Kidney capillary endothelial cell (primary cell): ENCODE measurements around the gene RHNO1.
"Not testable (repeated sequence)": the region's sequence is repeated elsewhere in the genome, so short reads cannot be mapped to it uniquely, and the experiment has no call there.

Source experiments
- DNase-seq: peaks from one replicate; pipeline ENCODE4 v3.0.0-alpha.2; 2018; ENCODE audit warnings: low spot score

The RHNO1 gene

GRCh38 chr12:2858944-2859421, 18.0 kb upstream of the RHNO1 start:
- DNase-seq = no peak

- DNase-seq = no peak
These were observed 16.9 kb upstream of the RHNO1 start for GRCh38 chr12:2860170-2860569.

DNA sequence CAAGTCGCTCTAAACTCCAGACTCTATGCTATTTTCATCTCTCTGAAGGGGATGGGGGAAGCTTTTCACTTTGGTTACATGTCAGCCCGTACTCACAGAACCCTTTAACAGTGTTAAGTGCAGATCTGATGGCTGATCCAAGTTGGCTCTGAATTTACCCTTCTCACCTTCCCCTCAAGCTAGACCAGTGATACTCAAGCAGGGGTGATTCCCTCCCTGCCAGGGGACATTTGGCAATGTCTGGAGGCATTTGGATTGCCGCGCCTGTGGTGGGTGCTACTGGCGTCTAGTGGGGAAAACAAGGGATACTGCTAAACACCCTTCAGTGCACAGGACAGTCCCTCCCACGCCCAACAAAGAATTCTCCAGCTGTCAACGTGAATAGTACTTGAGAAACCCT, 14.1 kb upstream of the RHNO1 start:
- DNase-seq = no peak

DNA sequence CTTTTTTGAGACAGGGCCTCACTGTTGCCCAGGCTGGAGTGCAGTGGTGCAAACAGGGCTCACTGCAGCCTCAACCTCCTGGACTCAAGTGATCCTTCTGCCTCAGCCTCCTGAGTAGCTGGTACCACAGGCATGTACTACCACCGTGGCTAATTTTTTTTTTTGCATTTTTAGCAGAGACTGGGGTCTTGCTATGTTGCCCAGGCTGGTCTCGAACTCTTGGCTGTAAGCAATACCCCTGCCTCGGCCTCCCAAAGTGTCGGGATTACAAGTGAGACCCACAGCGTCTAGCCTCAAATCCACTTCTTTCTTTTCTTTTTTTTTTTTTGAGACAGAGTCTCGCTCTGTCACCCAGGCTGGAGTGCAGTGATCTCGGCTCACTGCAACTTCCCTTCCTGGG, 13.6 kb upstream of the RHNO1 start:
- DNase-seq = not testable (repeated sequence)

GRCh38 chr12:2864198-2864597, 12.8 kb upstream of the RHNO1 start:
- no peak for DNase-seq

- DNase-seq = not testable (repeated sequence)
These were observed 7.9 kb upstream of the RHNO1 start for GRCh38 chr12:2868986-2869632.

- no peak for DNase-seq
These were observed 484 bp upstream of the RHNO1 start for GRCh38 chr12:2876431-2877046.

GRCh38 chr12:2877953-2878732, 1.1 kb downstream of the RHNO1 start:
- no peak for DNase-seq

GRCh38 chr12:2879853-2880252, 2.8 kb downstream of the RHNO1 start:
- DNase-seq = no peak

- DNase-seq = no peak
These were observed 7.8 kb downstream of the RHNO1 start for GRCh38 chr12:2884810-2885209.

- DNase-seq = no peak
These were observed 9.9 kb downstream of the RHNO1 start for GRCh38 chr12:2886768-2887450.

DNA sequence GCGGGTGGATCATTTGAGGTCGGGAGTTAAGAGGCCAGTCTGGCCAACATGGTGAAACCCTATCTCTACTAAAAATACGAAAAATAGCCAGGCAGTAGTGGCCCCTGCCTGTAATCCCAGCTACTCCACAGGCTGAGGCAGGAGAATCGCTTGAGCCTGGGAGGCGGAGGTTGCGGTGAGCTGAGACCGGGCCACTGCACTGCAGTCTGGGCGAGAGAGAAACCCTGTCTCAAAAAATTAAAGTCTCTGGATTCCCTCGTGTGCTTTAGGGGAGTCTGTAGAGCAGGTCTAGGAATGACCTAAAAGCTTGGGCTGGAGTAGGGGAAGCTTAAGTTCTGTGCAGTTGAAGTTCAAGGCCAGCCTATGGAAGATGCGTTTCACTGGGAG, 13.0 kb downstream of the RHNO1 start:
- DNase-seq = no peak

GRCh38 chr12:2890388-2891239, 13.6 kb downstream of the RHNO1 start, which contains the start of gene TULP3:
TSS of gene TULP3 (plus strand) at chr12:2890891. CDS start at chr12:2890948, 57 bp downstream.
- DNase-seq = peak; percentile 96

DNA sequence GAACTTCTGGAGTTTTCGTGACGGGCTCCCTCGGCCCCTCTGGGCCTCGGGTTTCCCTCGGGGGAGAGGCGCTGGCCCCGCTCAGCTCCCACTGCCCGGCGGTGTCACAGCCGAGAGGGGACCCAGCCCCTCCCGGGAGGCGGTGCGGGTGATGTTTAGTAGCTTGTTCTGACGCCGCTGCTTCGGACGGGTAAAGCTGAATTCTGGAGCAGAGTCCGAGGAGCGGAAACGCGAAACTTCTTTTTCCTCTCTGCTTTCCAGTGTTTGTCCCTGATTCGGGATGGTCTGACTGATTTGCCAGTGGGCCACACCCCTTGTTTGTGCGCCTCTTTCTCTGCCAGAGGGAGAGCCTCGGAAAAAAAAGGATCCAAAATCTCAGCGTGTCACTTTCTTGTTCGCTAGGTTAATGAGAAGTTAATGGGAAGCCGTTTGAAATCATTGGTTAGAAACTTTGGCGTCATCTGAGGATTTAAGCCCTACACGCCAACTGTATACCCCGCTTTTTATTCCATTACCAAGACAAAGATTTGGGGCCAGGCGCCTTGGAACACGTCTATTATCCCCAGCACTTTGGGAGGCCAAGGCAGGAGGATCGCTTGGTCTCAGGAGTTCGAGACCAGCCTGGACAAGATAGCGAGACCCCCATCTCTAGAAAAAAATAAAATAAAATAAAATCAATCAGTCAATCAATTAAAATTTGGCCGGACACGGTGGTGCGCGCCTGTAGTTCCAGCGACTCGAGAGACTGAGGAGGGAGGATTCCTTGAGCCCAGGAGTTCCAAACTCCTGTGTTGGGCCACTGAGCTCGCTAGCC, 14.4 kb downstream of the RHNO1 start:
- peak; percentile 39 for DNase-seq

GRCh38 chr12:2892246-2892645, 15.2 kb downstream of the RHNO1 start:
- DNase-seq = no peak

DNA sequence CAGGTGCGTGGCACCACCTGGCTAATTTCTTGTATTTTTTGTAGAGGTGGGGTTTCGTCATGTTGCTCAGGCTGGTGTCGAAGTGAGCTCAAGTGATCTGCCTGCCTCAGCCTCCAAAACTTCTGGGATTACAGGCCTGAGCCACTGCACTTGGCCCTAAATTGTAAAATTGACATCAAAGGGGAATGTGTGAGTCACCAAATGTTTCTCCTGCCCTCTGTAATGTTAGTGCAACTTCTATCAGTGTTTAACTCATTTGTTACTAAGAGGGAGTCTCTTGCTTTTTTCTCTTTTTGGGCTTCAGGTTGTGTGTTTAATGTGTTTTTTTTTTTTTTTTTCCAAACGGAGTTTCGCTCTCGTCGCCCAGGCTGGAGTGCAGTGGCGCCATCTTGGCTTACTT, 16.0 kb downstream of the RHNO1 start:
- peak; percentile 14 for DNase-seq

- no peak for DNase-seq
These were observed 18.0 kb downstream of the RHNO1 start for GRCh38 chr12:2895051-2895451.

- no peak for DNase-seq
These were observed 18.5 kb downstream of the RHNO1 start for GRCh38 chr12:2895511-2895910.

- DNase-seq = no peak
These were observed 20.4 kb downstream of the RHNO1 start for GRCh38 chr12:2897418-2897817.

DNA sequence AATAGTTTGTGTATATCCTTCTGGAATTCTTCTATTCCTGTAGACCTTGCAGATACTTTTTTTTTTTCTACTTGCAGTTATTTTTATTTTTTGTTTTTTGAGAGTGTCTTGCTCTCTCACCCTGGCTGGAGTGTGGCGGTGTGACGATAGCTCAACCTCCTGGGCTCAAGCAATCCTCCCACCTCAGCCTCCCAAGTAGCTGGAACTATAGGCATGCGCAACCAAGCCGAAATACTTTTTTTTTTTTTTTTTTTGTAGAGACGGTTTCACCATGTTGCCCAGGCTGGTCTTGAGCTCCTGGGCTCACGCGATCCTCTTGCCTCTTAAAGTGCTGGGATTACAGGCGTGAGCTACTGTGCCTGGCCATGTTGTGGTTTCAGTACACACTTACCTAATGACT, 23.6 kb downstream of the RHNO1 start:
- DNase-seq = no peak
